ENCODE results near the gene ADCY1.
"Not testable (repeated sequence)": the region's sequence is repeated elsewhere in the genome, so short reads cannot be mapped to it uniquely, and the experiment has no call there.

- TF ChIP-seq YY1 (IDR thresholded peaks at IDR 0.05; ENCODE audit: insufficient read depth, insufficient read length); SUZ12 (IDR thresholded peaks at IDR 0.05; ENCODE audit: extremely low read depth, insufficient read depth, insufficient read length); ZNF274 (IDR thresholded peaks at IDR 0.05; ENCODE audit: low read depth, low read length): not testable (repeated sequence)
These were observed 174.8 kb downstream of the ADCY1 start for GRCh38 chr7:45748976-45749375.

Data from NT2/D1 (cell line).